ENCODE data around the gene PARD3B.

DNA sequence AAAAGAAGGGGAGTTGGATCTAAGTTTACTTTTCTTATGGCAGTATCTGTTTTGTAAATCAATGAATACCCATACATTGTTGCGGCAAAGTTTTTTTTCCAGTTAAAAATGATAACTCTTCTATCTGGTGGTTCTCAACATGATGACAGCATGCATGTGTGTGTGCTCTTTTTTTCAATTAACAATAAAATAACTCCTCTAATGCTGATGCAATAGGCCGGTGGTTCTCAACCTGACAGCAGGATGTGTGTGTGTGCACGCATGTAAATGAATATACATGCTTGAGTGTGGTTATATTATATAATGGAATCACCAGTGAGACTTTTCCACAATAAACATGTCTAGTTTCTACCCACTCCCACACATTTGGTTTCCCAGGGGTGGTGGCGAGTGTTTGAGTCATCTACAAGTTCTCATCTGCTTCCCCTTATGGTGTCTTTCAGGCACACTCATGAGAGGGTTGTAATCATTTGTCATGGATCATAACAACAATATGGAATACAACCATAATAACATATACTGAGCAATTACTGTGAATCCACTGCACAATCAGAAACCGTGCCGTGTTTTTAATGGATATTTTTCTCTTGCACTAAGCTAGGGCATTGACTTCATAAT, 31.2 kb downstream of the PARD3B start:
- TF ChIP-seq, protein P1, sequence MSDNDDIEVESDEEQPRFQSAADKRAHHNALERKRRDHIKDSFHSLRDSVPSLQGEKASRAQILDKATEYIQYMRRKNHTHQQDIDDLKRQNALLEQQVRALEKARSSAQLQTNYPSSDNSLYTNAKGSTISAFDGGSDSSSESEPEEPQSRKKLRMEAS (IDR thresholded peaks at IDR 0.05) = no peak
- TF ChIP-seq SP2 (IDR thresholded peaks at IDR 0.05; ENCODE audit: low read length) = no peak
- no peak for TF ChIP-seq YY1 (IDR thresholded peaks at IDR 0.05; ENCODE audit: low read depth, low read length)
- TF ChIP-seq CTCF (IDR thresholded peaks at IDR 0.05; ENCODE audit: control extremely low read depth in 1 of 3, insufficient read depth in 1 of 3, low read depth in 1 of 3, low read length in 3 of 3) = no peak
- TF ChIP-seq POLR2AphosphoS5 (IDR thresholded peaks at IDR 0.05; ENCODE audit: low read depth, low read length) = no peak

Data from H1 (cell line).